Muscle layer of colon (tissue), 2 donors: Measurements from ENCODE around the gene FBN1.

Source experiments
- H3K27ac ChIP-seq: one replicate; pipeline ENCODE4 v1.7.0; 2013; ENCODE audit warnings: low read depth, mild to moderate bottlenecking, low read length, moderate library complexity
- H3K27me3 ChIP-seq, 2 donors: one replicate each; pipeline ENCODE4 v1.7.0; 2013; ENCODE audit warnings: low read length in 2 of 2, mild to moderate bottlenecking in 2 of 2; ENCODE audit not compliant: insufficient read depth in 2 of 2, control insufficient read depth in 1 of 2
- H3K36me3 ChIP-seq: one replicate; pipeline ENCODE4 v1.7.0; 2013; ENCODE audit warnings: mild to moderate bottlenecking, low read length; ENCODE audit not compliant: insufficient read depth
- H3K4me1 ChIP-seq: one replicate; pipeline ENCODE4 v1.7.0; 2013; ENCODE audit warnings: mild to moderate bottlenecking, low read length; ENCODE audit not compliant: insufficient read depth
- H3K4me3 ChIP-seq, 2 donors: one replicate each; pipeline ENCODE4 v1.7.0; 2013; ENCODE audit warnings: low read length in 2 of 2, low read depth in 1 of 2, mild to moderate bottlenecking in 1 of 2, moderate library complexity in 1 of 2
- H3K9ac ChIP-seq: one replicate; pipeline ENCODE4 v1.7.0; 2013; ENCODE audit warnings: low read length
- H3K9me3 ChIP-seq: one replicate; pipeline ENCODE4 v1.7.0; 2013; ENCODE audit warnings: mild to moderate bottlenecking, low read length
- donor health status: abdominal sarcoma.
- donor health status: Adenocarcinoma of cecum.

FBN1 gene

GRCh38 chr15:48546296-48546695 lies 99.2 kb downstream of the FBN1 start:
- Histone ChIP-seq H3K9ac (no peak overlapping the region), H3K4me3 (no peak overlapping the region), H3K27me3 (no peaks in the 10 kb centered on the region), H3K27ac (no peak overlapping the region), H3K9me3 (no peaks in the 10 kb centered on the region), H3K4me1 (peaks cover 8% of the 10 kb centered on the region), H3K36me3 (no peaks in the 10 kb centered on the region)

GRCh38 chr15:48544778-48545177 lies 100.7 kb downstream of the FBN1 start:
- H3K27ac ChIP-seq = no peak overlapping the region
- H3K9me3 ChIP-seq = no peaks in the 10 kb centered on the region
- H3K4me3 ChIP-seq = no peak overlapping the region
- H3K4me1 ChIP-seq = peaks cover 8% of the 10 kb centered on the region
- H3K9ac ChIP-seq = no peak overlapping the region
- H3K27me3 ChIP-seq = no peaks in the 10 kb centered on the region
- no peaks in the 10 kb centered on the region for H3K36me3 ChIP-seq

- Histone ChIP-seq H3K36me3 (no peaks in the 10 kb centered on the region), H3K9me3 (no peaks in the 10 kb centered on the region), H3K4me1 (no peaks in the 10 kb centered on the region), H3K4me3 (no peak overlapping the region), H3K9ac (no peak overlapping the region), H3K27me3 (no peaks in the 10 kb centered on the region), H3K27ac (no peak overlapping the region)
Measured at GRCh38 chr15:48541341-48542278, 103.9 kb downstream of the FBN1 start.

GRCh38 chr15:48540756-48541155 lies 104.8 kb downstream of the FBN1 start:
- H3K4me3 ChIP-seq = no peak overlapping the region
- no peaks in the 10 kb centered on the region for H3K27me3 ChIP-seq
- no peak overlapping the region for H3K27ac ChIP-seq
- H3K9ac ChIP-seq = no peak overlapping the region
- no peaks in the 10 kb centered on the region for H3K36me3 ChIP-seq
- H3K9me3 ChIP-seq = no peaks in the 10 kb centered on the region
- peaks cover 6% of the 10 kb centered on the region for H3K4me1 ChIP-seq

GRCh38 chr15:48538941-48539340 lies 106.6 kb downstream of the FBN1 start:
- H3K27ac ChIP-seq = no peak overlapping the region
- peaks cover 6% of the 10 kb centered on the region for H3K4me1 ChIP-seq
- no peak overlapping the region for H3K9ac ChIP-seq
- no peaks in the 10 kb centered on the region for H3K27me3 ChIP-seq
- no peak overlapping the region for H3K4me3 ChIP-seq
- no peaks in the 10 kb centered on the region for H3K36me3 ChIP-seq
- no peaks in the 10 kb centered on the region for H3K9me3 ChIP-seq

GRCh38 chr15:48537271-48538113 lies 108.0 kb downstream of the FBN1 start:
- Histone ChIP-seq H3K27ac (no peak overlapping the region), H3K9ac (no peak overlapping the region), H3K4me3 (no peak overlapping the region), H3K27me3 (no peaks in the 10 kb centered on the region), H3K36me3 (no peaks in the 10 kb centered on the region), H3K4me1 (peaks cover 6% of the 10 kb centered on the region), H3K9me3 (no peaks in the 10 kb centered on the region)

- Histone ChIP-seq H3K9ac (no peak overlapping the region), H3K9me3 (no peaks in the 10 kb centered on the region), H3K27me3 (no peaks in the 10 kb centered on the region), H3K27ac (no peak overlapping the region), H3K4me3 (no peak overlapping the region), H3K36me3 (no peaks in the 10 kb centered on the region), H3K4me1 (peaks cover 6% of the 10 kb centered on the region)
Measured at GRCh38 chr15:48536681-48537091, 108.8 kb downstream of the FBN1 start.

- no peaks in the 10 kb centered on the region for H3K27me3 ChIP-seq
- peaks cover 6% of the 10 kb centered on the region for H3K4me1 ChIP-seq
- H3K4me3 ChIP-seq = no peak overlapping the region
- H3K9ac ChIP-seq = no peak overlapping the region
- H3K9me3 ChIP-seq = no peaks in the 10 kb centered on the region
- H3K27ac ChIP-seq = no peak overlapping the region
- no peaks in the 10 kb centered on the region for H3K36me3 ChIP-seq
Measured at GRCh38 chr15:48533982-48534381, 111.5 kb downstream of the FBN1 start.

- no peaks in the 10 kb centered on the region for H3K9me3 ChIP-seq
- H3K4me3 ChIP-seq = no peak overlapping the region
- peaks cover 6% of the 10 kb centered on the region for H3K4me1 ChIP-seq
- no peaks in the 10 kb centered on the region for H3K36me3 ChIP-seq
- no peaks in the 10 kb centered on the region for H3K27me3 ChIP-seq
- no peak overlapping the region for H3K9ac ChIP-seq
- H3K27ac ChIP-seq = no peak overlapping the region
Measured at GRCh38 chr15:48532946-48533345, 112.6 kb downstream of the FBN1 start.

GRCh38 chr15:48530528-48530927 lies 115.0 kb downstream of the FBN1 start:
- H3K4me1 ChIP-seq = no peaks in the 10 kb centered on the region
- no peaks in the 10 kb centered on the region for H3K36me3 ChIP-seq
- no peak overlapping the region for H3K9ac ChIP-seq
- no peaks in the 10 kb centered on the region for H3K9me3 ChIP-seq
- no peak overlapping the region for H3K27ac ChIP-seq
- H3K4me3 ChIP-seq = no peak overlapping the region
- H3K27me3 ChIP-seq = no peaks in the 10 kb centered on the region

- no peaks in the 10 kb centered on the region for H3K36me3 ChIP-seq
- no peak overlapping the region for H3K9ac ChIP-seq
- no peaks in the 10 kb centered on the region for H3K4me1 ChIP-seq
- H3K27me3 ChIP-seq = no peaks in the 10 kb centered on the region
- H3K4me3 ChIP-seq = no peak overlapping the region
- H3K27ac ChIP-seq = no peak overlapping the region
- no peaks in the 10 kb centered on the region for H3K9me3 ChIP-seq
Measured at GRCh38 chr15:48528921-48529320, 116.6 kb downstream of the FBN1 start.
